Thyroid gland (tissue), 4 donors: ENCODE data around the gene MMEL1.

ENCODE experiments used
- CTCF ChIP-seq, 6 experiments: fragments of 200-600 bp in 3 of 6; fragments of 450-650 bp in 3 of 6; sonication (generic) in 3 of 6; IDR thresholded peaks; one replicate each; pipeline ENCODE4 v1.5.1; 2016 to 2019; ENCODE audit warnings: antibody characterized with exemption in 6 of 6, mild to moderate bottlenecking in 2 of 6, inconsistent platforms in 1 of 6, moderate library complexity in 1 of 6
- POLR2A ChIP-seq, 2 donors: fragments of 450-650 bp; IDR thresholded peaks; one replicate each; pipeline ENCODE4 v1.6.1; 2017; ENCODE audit warnings: antibody characterized with exemption in 2 of 2, mild to moderate bottlenecking in 2 of 2, moderate library complexity in 1 of 2

DNA sequence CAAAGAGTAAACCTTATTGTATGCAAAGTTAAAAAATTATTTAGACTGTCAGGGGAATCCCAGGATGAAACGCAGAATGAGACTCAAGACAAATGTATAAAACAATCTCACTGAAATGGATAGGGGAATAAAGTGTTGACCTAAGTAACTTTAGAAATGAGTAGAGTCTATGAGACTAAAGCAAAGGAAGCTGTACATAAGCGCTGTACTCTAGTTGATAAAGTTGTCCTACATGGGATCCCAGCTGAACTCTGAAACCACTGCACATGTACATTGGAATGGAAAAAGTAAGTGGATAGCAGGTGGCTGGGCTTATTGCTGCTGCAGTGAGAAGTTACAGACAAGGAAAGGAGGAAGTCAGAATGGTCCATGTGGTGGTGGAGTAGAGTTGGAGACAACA lies 18.7 kb downstream of the MMEL1 start:
- TF ChIP-seq CTCF (IDR thresholded peaks at IDR 0.05), result no peak
- no peak for TF ChIP-seq POLR2A (IDR thresholded peaks at IDR 0.05)
